ENCODE results near the gene TMEM200B. TPM values are rescaled to one million over a fixed set of nuclear protein-coding genes. Genes with fewer than 3 reads are reported as not detected.

Gene TMEM200B
- 1 to 10 TPM in 2 of 3 donors, under 1 TPM in 1; 0.61 to 1.7 (median 1.0) TPM for total RNA-seq

GRCh38 chr1:29123887-29124365 lies at the start of gene TMEM200B:
TSS of gene TMEM200B (minus strand) at chr1:29123903. CDS start at chr1:29121828, 2,075 bp downstream.
- H3K4me1 Mint-ChIP-seq (ENCODE audit: low read depth) = peaks cover 5% of the 10 kb centered on the region
- no peak for DNase-seq
- H3K27me3 Mint-ChIP-seq (ENCODE audit: low read depth) = peaks cover 23% of the 10 kb centered on the region
- H3K36me3 Mint-ChIP-seq (ENCODE audit: insufficient read depth) = peaks cover 2% of the 10 kb centered on the region
- peak within 1 kb of the TSS; percentile 78 for H3K4me3 Mint-ChIP-seq
- ATAC-seq = peak; percentile 13 to 14
- no peaks in the 10 kb centered on the region for H3K9me3 Mint-ChIP-seq

GRCh38 chr1:29172415-29172939 lies 48.8 kb upstream of the TMEM200B start:
- no peak overlapping the region for H3K4me3 Mint-ChIP-seq
- ATAC-seq (no peak), DNase-seq (no peak)
- H3K4me1 Mint-ChIP-seq (ENCODE audit: low read depth) = peaks cover 59% of the 10 kb centered on the region
- H3K9me3 Mint-ChIP-seq = no peaks in the 10 kb centered on the region
- peaks cover 27% of the 10 kb centered on the region for H3K36me3 Mint-ChIP-seq (ENCODE audit: insufficient read depth)
- no peaks in the 10 kb centered on the region for H3K27me3 Mint-ChIP-seq (ENCODE audit: low read depth)

GRCh38 chr1:29171521-29171920 lies 47.8 kb upstream of the TMEM200B start:
- Mint-ChIP-seq H3K36me3 (ENCODE audit: insufficient read depth) (peaks cover 27% of the 10 kb centered on the region), H3K27me3 (ENCODE audit: low read depth) (no peaks in the 10 kb centered on the region), H3K9me3 (no peaks in the 10 kb centered on the region), H3K4me1 (ENCODE audit: low read depth) (peaks cover 60% of the 10 kb centered on the region), H3K4me3 (peak overlapping the region; percentile 55)
- DNase-seq (no peak), ATAC-seq (no peak)

GRCh38 chr1:29171089-29171488 lies 47.4 kb upstream of the TMEM200B start:
- no peak overlapping the region for H3K4me3 Mint-ChIP-seq
- no peaks in the 10 kb centered on the region for H3K27me3 Mint-ChIP-seq (ENCODE audit: low read depth)
- H3K4me1 Mint-ChIP-seq (ENCODE audit: low read depth) = peaks cover 61% of the 10 kb centered on the region
- no peaks in the 10 kb centered on the region for H3K9me3 Mint-ChIP-seq
- DNase-seq = no peak
- H3K36me3 Mint-ChIP-seq (ENCODE audit: insufficient read depth) = peaks cover 26% of the 10 kb centered on the region
- ATAC-seq = peak in 1 of 2 donors; percentile 7

- DNase-seq (no peak), ATAC-seq (no peak)
- Mint-ChIP-seq H3K36me3 (ENCODE audit: insufficient read depth) (peaks cover 28% of the 10 kb centered on the region), H3K9me3 (no peaks in the 10 kb centered on the region), H3K27me3 (ENCODE audit: low read depth) (no peaks in the 10 kb centered on the region), H3K4me1 (ENCODE audit: low read depth) (peaks cover 70% of the 10 kb centered on the region), H3K4me3 (no peak overlapping the region)
These were observed 46.3 kb upstream of the TMEM200B start for GRCh38 chr1:29169976-29170375.

- Mint-ChIP-seq H3K4me3 (no peak overlapping the region), H3K27me3 (ENCODE audit: low read depth) (no peaks in the 10 kb centered on the region), H3K36me3 (ENCODE audit: insufficient read depth) (peaks cover 34% of the 10 kb centered on the region), H3K9me3 (no peaks in the 10 kb centered on the region), H3K4me1 (ENCODE audit: low read depth) (peaks cover 80% of the 10 kb centered on the region)
- ATAC-seq (no peak), DNase-seq (no peak)
These were observed 44.2 kb upstream of the TMEM200B start for GRCh38 chr1:29167904-29168303.

- no peak overlapping the region for H3K4me3 Mint-ChIP-seq
- DNase-seq (no peak), ATAC-seq (no peak)
- peaks cover 28% of the 10 kb centered on the region for H3K36me3 Mint-ChIP-seq (ENCODE audit: insufficient read depth)
- no peaks in the 10 kb centered on the region for H3K27me3 Mint-ChIP-seq (ENCODE audit: low read depth)
- H3K4me1 Mint-ChIP-seq (ENCODE audit: low read depth) = peaks cover 75% of the 10 kb centered on the region
- no peaks in the 10 kb centered on the region for H3K9me3 Mint-ChIP-seq
These were observed 42.7 kb upstream of the TMEM200B start for GRCh38 chr1:29166291-29166878.

GRCh38 chr1:29164588-29164987 lies 40.9 kb upstream of the TMEM200B start:
- ATAC-seq (no peak), DNase-seq (no peak)
- Mint-ChIP-seq H3K27me3 (ENCODE audit: low read depth) (no peaks in the 10 kb centered on the region), H3K9me3 (no peaks in the 10 kb centered on the region), H3K36me3 (ENCODE audit: insufficient read depth) (peaks cover 25% of the 10 kb centered on the region), H3K4me3 (no peak overlapping the region), H3K4me1 (ENCODE audit: low read depth) (peaks cover 60% of the 10 kb centered on the region)

GRCh38 chr1:29162476-29163138 lies 38.9 kb upstream of the TMEM200B start:
- H3K4me3 Mint-ChIP-seq = no peak overlapping the region
- no peaks in the 10 kb centered on the region for H3K27me3 Mint-ChIP-seq (ENCODE audit: low read depth)
- ATAC-seq (no peak), DNase-seq (no peak)
- H3K36me3 Mint-ChIP-seq (ENCODE audit: insufficient read depth) = peaks cover 25% of the 10 kb centered on the region
- no peaks in the 10 kb centered on the region for H3K9me3 Mint-ChIP-seq
- H3K4me1 Mint-ChIP-seq (ENCODE audit: low read depth) = peaks cover 49% of the 10 kb centered on the region

GRCh38 chr1:29162025-29162424 lies 38.3 kb upstream of the TMEM200B start:
- H3K36me3 Mint-ChIP-seq (ENCODE audit: insufficient read depth) = peaks cover 25% of the 10 kb centered on the region
- peaks cover 44% of the 10 kb centered on the region for H3K4me1 Mint-ChIP-seq (ENCODE audit: low read depth)

GRCh38 chr1:29159773-29160172 lies 36.1 kb upstream of the TMEM200B start:
- no peaks in the 10 kb centered on the region for H3K9me3 Mint-ChIP-seq

More at GRCh38 chr1:29162025-29162424, 38.3 kb upstream of the TMEM200B start:
- Mint-ChIP-seq H3K9me3 (no peaks in the 10 kb centered on the region), H3K27me3 (ENCODE audit: low read depth) (no peaks in the 10 kb centered on the region), H3K4me3 (no peak overlapping the region)
- DNase-seq = no peak
- ATAC-seq = no peak

GRCh38 chr1:29157269-29157601 lies 33.5 kb upstream of the TMEM200B start:
- Mint-ChIP-seq H3K9me3 (no peaks in the 10 kb centered on the region), H3K27me3 (ENCODE audit: low read depth) (no peaks in the 10 kb centered on the region), H3K36me3 (ENCODE audit: insufficient read depth) (peaks cover 23% of the 10 kb centered on the region), H3K4me3 (no peak overlapping the region), H3K4me1 (ENCODE audit: low read depth) (peaks cover 4% of the 10 kb centered on the region)
- no peak for ATAC-seq
- DNase-seq = no peak

More at GRCh38 chr1:29159773-29160172, 36.1 kb upstream of the TMEM200B start:
- H3K4me1 Mint-ChIP-seq (ENCODE audit: low read depth) = peaks cover 22% of the 10 kb centered on the region
- H3K27me3 Mint-ChIP-seq (ENCODE audit: low read depth) = no peaks in the 10 kb centered on the region
- H3K36me3 Mint-ChIP-seq (ENCODE audit: insufficient read depth) = peaks cover 23% of the 10 kb centered on the region
- no peak overlapping the region for H3K4me3 Mint-ChIP-seq
- no peak for DNase-seq
- no peak for ATAC-seq

- H3K9me3 Mint-ChIP-seq = no peaks in the 10 kb centered on the region
- peaks cover 4% of the 10 kb centered on the region for H3K4me1 Mint-ChIP-seq (ENCODE audit: low read depth)
- H3K27me3 Mint-ChIP-seq (ENCODE audit: low read depth) = no peaks in the 10 kb centered on the region
- no peak overlapping the region for H3K4me3 Mint-ChIP-seq
- DNase-seq = no peak
- peaks cover 28% of the 10 kb centered on the region for H3K36me3 Mint-ChIP-seq (ENCODE audit: insufficient read depth)
- ATAC-seq = no peak
These were observed 33.0 kb upstream of the TMEM200B start for GRCh38 chr1:29156543-29157268.

GRCh38 chr1:29152046-29152805 lies 28.5 kb upstream of the TMEM200B start:
- no peaks in the 10 kb centered on the region for H3K27me3 Mint-ChIP-seq (ENCODE audit: low read depth)
- peaks cover 53% of the 10 kb centered on the region for H3K36me3 Mint-ChIP-seq (ENCODE audit: insufficient read depth)
- DNase-seq = no peak
- no peaks in the 10 kb centered on the region for H3K4me1 Mint-ChIP-seq (ENCODE audit: low read depth)
- H3K4me3 Mint-ChIP-seq = no peak overlapping the region
- H3K9me3 Mint-ChIP-seq = no peaks in the 10 kb centered on the region
- no peak for ATAC-seq
